ENCODE measurements around the gene SLC28A3.

Gene SLC28A3

DNA sequence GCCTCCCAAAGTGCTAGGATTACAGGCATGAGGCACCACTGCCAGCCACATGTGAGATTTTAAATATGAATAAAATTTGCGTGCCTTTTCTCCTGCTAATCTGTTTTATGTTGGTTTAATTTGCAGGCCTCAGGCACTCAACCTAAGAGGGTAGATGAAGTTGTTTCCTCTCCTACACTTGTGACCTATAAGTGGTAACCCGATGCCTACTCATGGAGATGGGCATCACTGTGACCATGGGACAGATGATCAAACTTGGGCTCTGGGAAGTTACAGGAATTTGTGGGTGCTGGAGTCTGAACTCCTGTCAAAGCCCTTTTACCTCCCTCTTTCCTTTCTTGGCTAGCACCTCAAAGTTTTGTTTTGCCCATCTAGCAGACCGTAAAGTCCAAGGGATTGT lies 1.1 kb downstream of the SLC28A3 start:
- no peak for DNase-seq (ENCODE audit: low read depth in 2 of 2)

DNA sequence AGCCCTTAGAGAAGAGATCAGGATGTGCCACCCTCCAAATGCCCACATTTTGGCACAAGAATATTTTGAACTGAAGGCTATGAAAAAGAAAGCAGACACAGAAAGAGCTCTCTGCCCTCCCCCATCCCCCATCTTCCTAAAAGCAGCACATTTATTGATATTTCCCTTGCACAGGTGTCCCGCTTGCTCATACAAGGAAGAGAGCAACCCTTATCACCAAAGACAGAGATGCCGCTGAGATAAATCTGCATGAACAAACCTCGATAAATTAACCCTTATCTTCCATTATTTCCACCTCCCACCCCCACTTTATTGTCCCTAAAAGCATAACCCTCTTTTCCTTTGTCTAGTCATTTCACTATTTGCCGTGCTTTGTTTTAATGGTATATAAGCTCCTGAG lies 1.8 kb downstream of the SLC28A3 start:
- DNase-seq (ENCODE audit: low read depth in 2 of 2): no peak

DNA sequence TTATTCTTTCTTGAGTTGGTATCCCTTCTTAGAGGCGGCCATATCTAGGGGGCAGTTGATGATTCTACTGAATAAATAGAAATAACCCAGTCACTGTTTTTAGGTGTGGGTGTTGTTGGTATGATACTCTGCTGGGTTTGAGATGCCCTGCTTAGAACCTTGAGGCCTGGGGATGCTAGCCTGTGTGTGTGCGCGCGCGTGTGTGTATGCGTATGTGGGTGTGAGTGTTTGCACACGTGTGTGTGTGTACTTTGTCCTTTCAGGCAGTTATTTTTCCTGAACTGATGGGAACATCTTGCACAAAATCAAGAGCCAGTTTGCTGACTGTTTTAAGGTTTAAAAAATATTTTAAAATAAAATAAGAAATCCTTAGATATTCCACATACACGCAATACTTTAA lies 3.3 kb downstream of the SLC28A3 start:
- no peak for DNase-seq (ENCODE audit: low read depth in 2 of 2)

DNA sequence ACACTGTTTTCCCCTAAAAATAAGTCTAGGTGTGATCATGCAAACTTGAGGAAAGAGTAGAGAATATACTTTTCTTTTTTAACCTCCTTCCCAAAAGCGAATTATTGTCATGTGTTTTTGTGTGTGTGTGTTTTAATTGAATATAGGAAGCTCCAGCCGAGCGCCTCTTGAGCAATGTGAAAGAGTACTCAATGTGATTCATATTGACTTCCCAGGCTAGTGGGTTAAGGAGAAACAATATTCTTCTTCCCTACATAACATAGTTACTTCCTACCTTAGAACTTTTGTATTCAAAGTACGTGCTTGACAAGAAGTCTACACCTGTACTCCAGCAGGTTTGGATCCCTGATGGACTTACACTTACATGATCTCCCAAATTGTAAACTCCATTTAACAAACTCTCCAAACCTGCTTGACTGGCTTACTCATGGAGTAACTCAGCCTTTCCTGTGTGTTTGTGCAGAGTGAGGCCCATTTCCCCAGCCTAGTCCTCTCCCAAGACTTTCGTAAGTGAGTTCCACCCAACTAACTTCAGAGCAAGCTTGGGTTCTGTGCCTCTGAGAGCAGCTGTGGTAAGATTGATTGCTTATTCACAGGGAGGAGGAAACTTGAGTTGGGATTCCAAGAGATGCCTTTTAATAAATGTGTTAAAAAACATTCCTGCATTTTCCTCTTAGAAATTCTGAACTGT lies 9.3 kb downstream of the SLC28A3 start:
- DNase-seq (ENCODE audit: low read depth in 2 of 2): no peak

DNA sequence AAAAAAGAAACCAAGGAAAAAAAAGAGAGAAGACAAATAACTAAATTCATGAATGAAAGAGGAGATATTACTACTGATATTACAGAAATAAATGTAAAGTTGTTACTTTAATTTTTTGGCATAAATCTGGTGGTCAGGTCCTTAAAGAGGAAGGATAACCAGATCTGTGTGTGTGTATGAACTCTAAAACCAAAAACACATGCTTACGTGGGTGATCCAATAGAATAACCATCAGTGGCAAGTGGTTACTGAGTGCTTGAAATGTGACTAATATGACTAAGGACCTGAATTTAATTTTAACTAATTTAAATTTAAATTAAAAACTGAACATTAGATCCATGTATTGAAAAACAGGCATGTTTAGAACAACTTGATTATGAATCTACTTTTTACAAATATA lies 10.3 kb downstream of the SLC28A3 start:
- no peak for DNase-seq (ENCODE audit: low read depth in 2 of 2)

DNA sequence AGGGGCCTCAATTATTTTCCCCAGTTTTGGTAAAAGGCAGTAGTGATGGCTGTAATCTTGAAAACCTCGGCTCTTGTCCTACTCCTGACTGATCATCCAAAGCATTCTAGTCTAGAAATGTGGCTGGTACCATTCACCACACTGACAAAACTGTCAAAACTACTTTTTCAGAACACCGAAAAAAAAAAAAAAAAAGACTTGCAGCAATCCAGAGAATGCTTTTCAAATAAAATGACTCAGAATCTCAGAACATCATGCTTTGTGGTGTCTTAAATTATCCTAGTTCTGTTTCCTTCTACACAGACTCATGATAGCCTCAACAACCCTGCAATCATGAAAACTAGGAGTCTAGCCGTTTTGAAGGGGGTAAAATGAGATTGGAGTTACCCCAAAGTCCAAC lies 13.4 kb downstream of the SLC28A3 start:
- no peak for DNase-seq (ENCODE audit: low read depth in 2 of 2)

DNA sequence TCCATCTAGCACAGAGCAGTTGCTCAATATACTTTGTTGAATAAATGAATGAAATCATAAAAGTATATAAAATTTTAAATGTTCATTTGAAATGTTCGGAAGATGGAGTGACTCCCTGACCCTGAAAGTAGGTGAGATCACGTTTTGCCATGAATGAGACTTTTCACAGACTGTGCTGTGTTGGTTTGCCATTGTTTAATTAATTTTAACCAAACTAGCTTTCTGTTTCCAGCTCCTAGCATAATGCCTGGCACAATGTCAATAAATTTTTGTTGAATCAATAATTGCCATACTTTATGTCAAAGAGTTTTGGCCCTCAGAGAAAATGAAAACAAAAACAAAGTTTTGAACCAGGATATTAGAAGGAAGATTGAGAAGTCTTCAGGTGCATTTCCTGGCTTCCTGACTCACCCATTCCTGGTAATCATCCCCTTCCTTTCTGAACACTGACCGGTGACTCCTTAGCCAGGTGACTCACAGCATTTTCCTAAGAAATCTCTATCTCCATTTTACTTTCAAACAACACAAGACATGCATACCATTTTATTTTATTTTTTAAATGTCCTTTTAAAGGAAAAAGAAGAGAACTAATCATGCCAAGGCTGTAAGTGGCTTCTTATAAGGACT lies 15.1 kb downstream of the SLC28A3 start:
- no peak for DNase-seq (ENCODE audit: low read depth in 2 of 2)

DNA sequence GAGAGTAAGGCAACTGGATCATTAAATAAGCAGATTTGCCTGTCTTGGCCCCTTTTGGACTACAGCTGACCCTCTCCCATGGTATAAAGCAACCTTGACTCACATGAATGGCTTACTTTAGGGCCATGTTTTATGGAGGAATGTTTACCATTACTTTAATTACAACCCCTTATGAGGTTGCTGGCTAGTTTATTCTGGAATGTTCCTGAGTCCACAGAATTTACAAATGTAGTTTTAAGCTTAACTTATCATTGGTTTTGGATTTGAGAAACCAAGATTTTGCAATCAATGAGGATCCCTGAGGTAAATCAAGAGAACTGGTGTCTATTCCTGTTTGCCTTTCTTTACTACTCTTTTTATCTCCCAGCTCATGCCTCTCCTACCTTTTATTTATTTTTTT lies 15.7 kb downstream of the SLC28A3 start:
- DNase-seq (ENCODE audit: low read depth in 2 of 2): no peak

DNA sequence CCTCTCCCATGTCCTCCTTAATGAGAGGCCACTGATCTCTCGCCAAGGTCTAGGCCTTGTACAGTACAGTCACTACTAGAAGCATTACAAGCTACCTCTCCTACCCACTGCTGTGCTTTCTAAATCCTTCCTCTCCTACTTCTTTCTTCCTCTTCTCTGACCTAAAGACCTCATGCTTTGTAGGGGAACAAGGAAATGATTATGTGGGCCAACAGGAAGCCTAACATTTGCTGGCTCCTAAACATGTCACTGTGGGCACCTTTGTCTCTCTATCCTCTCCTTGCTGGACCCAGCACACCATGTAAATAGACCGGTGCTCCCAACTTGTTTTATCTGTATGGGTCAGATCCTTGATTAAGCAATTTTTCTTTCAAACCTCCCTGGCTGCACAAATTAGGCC lies 16.7 kb downstream of the SLC28A3 start:
- DNase-seq (ENCODE audit: low read depth in 2 of 2): no peak

DNA sequence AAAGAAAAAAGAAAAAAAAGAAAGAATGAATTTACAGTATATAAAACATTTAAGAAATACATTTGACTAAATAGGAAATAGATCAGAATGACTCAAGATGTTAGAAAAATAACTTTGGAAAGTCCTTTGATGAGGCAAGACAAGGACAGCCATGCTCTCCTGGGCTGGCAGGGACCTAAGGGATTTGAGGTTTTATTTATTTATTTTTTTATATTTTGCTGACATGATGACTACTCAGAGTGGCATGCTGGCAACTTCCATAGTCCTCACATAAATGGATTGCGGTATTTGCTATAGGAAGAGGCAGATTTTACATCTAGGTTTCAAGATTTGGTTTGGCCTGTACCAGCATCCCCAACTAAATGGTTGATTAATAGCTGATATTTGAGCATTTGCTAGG lies 17.7 kb downstream of the SLC28A3 start:
- no peak for DNase-seq (ENCODE audit: low read depth in 2 of 2)

DNA sequence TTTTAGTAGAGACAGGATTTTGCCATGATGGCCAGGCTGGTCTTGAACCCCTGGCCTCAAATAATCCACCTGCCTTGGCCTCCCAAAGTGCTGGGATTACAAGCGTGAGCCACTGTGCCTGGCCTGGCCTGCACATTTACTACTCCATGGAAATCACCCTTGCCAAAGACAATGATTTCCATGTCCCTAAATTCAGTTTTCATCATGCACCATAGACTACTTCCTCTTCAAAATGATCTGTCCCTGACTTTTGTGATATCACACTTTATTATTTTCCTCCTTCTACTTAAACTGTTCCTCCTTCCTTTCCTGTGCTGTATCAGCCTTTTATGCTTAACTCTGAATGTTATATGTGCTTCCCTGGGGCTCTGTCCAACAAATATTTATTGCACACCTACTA lies 20.3 kb downstream of the SLC28A3 start:
- DNase-seq (ENCODE audit: low read depth in 2 of 2): no peak

DNA sequence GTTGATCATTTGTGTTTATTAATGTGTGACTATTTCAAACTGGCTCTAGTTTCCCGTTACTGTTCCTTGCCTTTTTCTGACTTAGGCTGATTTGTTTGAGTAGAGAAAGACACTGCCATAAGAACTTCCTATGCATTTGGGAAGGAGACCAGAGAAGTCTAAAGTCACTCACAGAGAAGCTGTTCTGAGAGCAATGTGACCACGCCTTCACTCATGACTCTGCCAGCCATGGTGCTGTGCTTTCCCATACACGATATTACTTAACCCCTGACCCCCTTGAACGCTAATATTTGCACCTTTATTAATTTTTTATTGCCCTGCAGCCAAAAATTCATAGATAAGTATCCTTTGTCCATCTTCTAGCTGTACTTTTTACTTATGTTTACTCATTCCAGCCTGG lies 20.9 kb downstream of the SLC28A3 start:
- no peak for DNase-seq (ENCODE audit: low read depth in 2 of 2)

DNA sequence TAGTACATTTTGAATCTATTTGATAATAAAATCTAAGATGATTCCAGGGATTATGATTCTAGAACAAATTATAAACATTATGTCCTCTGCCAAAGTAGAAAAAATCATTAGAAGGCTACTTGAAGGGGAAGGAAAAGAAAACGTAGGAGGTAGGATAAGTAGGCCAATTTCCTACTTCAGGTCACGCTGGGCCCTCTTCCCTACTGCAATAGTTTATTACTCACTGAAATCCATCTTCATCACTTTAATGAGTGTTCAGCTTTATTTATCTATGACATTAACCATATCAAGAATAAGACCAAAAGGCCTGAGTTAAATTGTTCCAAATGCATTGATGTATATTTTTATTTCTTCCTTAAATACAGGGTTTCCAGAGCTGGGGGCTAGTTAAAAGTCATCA lies 21.6 kb downstream of the SLC28A3 start:
- DNase-seq (ENCODE audit: low read depth in 2 of 2): no peak

DNA sequence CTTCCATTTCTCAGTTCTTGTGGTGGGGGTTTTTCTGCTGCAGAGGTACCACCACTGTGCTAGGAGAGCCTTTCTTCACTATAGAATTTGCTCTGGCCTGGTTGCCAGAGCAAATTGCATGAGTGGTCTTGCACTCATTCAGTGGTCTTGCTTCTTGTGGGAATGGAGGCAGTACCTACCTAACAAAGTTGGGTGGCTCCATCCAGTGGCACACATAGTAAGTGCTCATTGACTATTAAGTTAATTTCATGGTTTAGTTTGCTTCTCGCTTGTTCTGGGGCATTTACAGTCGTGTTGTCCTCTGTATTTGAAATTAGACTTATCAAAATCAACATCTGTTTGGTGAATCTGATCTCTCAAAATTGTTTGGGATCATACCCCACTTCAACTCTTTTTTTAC lies 23.0 kb downstream of the SLC28A3 start:
- no peak for DNase-seq (ENCODE audit: low read depth in 2 of 2)

DNA sequence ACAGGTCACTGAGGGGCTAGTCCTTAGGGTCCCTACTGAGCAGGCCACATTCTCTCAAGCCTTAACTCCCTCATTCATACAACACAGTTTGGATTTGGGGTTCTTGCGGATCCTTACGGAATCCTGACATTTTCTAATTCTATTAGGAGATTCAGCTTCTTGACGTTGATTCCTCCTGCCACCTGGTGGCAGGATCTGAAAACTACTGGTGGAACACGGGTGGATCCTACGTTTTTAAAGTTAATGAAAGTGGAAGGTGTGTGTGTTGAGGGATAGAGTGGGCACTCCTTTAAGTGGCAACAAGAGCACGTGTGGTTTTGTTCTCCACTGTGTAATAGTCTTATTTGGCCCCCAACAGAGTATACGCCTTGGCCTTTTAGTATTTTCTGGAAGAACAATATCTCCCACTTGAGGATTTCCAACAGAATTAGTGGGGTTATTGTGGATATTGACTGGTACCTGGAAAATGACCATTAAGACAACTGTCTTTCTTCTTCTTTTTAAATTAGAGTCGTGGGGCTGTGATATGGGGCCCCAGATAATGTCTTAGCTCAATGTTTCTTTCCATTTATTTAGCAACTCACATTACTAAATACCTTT lies 25.2 kb downstream of the SLC28A3 start:
- peak in 1 of 2 donors; percentile 26 for DNase-seq (ENCODE audit: low read depth in 2 of 2)

DNA sequence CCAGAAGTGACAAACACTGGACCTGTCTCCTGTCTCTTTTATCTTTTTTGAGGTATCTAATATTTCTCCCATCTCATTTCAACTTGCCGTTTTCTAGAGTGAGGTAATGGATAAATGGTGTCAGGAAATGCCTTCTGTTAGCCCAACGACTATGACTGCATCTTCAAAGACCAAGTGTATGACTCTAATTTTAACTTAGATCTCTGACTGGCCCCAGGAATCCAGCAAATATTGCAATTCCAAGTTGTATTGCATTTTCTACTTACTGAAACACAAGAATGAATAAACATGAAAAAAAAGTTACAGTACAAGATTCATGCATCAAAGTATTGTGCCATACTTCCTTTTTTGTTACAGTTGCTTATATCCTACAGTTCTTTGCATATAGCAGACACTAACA lies 26.3 kb downstream of the SLC28A3 start:
- no peak for DNase-seq (ENCODE audit: low read depth in 2 of 2)

DNA sequence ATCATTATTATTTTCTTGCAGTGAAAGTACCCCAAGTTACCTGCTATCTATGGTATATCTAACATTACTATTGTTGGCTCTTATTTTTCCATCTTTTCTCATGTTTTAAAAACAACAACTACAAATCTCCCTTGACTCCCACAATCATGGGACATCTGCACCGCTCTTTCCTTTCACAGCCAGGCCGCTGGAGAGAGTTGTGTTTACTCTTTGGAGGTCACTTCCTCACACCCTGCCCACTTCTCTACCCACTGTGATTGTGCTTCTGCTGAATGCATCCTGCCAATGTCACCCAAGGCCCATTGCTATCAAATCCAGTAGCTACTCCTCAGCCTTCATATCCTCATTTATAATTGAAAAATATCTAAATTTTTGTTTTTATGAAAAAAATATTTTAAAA lies 29.7 kb downstream of the SLC28A3 start:
- DNase-seq (ENCODE audit: low read depth in 2 of 2): no peak

DNA sequence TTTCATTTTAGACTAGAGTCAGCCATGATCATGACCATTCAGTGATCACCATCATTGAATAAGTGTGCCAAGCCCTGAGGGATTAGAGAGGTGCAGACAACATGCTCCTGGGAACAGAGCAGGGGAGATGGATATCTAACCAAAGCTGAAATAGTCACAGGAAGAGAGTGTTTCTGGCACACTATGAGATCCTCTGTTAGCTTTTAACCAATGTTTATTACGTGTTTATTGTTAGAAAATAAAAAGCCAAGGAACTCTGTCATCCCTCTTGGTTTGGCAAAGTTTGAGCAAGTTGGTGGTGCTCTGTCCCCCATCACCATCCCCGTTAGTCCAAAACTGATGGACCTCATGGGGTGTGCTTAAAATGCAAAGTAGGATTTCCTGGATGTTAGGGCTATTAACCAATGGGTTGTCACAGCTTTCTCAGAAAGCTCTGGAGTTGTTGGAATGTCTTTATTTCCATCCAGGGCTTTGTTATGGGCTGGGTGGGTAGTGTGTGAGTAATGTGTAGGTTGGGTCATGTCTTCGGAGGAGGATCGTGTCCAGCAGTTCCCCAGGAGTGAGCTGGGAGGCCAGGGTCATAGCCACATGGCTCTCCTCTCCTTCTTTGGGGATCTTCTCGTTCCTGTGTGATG lies 34.9 kb downstream of the SLC28A3 start:
- DNase-seq (ENCODE audit: low read depth in 2 of 2): no peak

DNA sequence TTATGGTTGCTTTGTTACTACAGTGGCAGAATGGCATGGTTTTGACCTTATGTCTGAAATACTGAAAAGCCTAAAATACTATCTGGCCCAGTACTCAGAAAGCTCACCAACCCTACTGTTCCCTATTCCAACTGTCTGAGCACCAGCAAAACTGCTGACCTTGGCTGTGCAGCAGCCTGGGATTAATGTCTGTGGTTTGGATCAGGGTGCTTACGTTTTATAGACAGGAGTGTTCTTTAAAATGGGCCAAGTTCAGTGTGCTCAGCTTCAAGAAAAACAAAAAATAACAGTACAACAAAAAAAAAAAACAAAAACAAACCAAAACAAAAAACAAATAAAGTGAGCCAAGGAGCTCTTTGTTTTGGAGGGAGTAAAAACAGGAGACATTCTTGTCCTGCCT lies 36.4 kb downstream of the SLC28A3 start:
- no peak for DNase-seq (ENCODE audit: low read depth in 2 of 2)

DNA sequence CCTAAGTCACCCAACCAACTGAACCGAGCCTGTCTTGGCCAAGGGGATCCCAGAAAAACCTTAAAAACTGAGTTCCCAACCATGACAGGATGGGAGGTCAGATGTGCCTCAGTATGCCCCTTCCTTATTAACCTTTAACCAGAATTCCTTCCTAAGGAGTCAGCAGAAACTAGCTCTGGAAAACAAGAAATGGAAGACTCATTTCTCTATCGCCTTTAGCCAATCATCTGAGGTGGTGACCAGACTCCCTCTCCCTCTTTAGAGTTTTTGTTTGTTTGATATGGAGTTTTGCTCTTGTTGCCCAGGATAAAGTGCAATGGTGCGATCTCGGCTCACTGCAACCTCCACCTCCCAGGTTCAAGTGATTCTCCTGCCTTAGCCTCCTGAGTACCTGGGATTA lies 37.5 kb downstream of the SLC28A3 start:
- no peak for DNase-seq (ENCODE audit: low read depth in 2 of 2)

DNA sequence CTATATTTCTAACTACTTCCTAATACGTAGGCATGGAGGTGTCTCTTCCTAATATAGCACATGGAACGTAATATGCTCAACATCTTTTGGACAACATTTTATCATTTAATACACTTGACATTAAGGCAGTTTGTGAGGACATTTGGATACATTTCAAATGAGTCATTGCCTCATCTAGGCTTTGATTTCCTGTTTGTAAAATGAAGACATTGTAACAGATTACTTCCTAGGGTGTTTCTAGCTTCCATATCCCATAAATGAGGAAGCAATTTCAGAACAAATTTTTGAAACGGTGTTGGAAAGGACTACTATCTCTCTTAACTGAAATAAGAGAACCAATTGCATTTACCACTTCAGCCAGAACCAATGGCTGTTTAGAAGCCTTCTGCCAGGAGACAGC lies 38.7 kb downstream of the SLC28A3 start:
- DNase-seq (ENCODE audit: low read depth in 2 of 2): no peak

DNA sequence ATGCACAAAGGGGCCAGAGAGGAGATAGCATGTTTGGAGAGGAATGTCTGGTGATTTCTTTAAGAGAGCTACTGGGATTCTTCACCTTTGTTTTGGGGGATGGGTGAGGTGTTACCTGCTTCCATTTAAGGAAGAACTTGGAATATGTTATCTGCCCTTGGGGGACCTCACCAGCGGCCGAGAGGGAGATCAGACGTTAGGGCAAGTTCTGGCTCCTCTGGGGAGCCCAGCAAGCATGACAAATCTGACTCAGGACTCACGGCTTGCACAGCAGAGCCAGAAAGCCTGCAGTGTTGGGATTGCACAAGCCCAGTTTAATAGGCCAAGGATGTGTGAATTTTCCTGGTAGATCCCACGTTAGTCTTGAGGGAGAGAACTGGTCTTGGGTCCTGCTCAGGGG lies 40.3 kb downstream of the SLC28A3 start:
- DNase-seq (ENCODE audit: low read depth in 2 of 2): no peak

DNA sequence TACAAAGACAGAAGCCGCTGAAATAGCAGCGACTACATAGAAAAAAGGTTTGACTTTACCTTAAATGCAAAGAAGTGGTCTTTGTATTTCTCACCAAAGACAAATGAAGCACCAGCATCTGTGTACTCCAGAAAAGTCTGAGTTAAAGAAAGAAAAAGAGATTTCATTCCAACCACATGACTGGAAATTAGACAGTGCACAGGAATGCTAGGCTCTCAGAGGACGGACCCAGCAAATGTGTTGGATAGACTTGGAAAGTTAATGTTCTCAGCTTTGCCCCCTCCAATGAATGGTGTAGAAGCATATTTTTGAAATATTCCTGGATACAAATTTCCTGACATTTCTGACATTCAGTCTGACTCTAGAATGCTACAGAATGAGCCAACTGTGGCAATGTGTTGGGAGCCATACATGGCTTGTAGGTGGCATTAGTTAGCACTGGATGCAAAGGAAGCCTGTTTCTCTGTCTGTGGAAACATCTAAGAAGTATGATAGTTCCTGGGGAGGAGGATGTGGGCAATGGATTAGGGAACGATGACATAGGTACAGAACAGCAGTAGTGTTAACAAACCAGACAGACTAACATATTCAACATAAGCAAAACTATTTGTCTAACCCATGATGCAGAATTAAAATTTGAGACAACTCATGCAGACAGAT lies 43.3 kb downstream of the SLC28A3 start:
- no peak for DNase-seq (ENCODE audit: low read depth in 2 of 2)
